HG02970 (cell line): ENCODE data around the gene NBPF4.
"Not testable (repeated sequence)": the region's sequence is repeated elsewhere in the genome, so short reads cannot be mapped to it uniquely, and the experiment has no call there.

Source experiments
- ATAC-seq: cut with Tn5 transposase; IDR thresholded peaks from one replicate; pipeline ENCODE4 v1.9.1; 2021; ENCODE audit warnings: mild to moderate bottlenecking, moderate library complexity, moderate number of reproducible peaks; ENCODE audit not compliant: unreplicated experiment, low FRiP score

NBPF4 gene

GRCh38 chr1:108243976-108244375 is at the start of gene NBPF4:
NBPF4 (minus strand) TSS chr1:108244076; CDS start chr1:108243761, 315 bp downstream.
- ATAC-seq, result not testable (repeated sequence)

DNA sequence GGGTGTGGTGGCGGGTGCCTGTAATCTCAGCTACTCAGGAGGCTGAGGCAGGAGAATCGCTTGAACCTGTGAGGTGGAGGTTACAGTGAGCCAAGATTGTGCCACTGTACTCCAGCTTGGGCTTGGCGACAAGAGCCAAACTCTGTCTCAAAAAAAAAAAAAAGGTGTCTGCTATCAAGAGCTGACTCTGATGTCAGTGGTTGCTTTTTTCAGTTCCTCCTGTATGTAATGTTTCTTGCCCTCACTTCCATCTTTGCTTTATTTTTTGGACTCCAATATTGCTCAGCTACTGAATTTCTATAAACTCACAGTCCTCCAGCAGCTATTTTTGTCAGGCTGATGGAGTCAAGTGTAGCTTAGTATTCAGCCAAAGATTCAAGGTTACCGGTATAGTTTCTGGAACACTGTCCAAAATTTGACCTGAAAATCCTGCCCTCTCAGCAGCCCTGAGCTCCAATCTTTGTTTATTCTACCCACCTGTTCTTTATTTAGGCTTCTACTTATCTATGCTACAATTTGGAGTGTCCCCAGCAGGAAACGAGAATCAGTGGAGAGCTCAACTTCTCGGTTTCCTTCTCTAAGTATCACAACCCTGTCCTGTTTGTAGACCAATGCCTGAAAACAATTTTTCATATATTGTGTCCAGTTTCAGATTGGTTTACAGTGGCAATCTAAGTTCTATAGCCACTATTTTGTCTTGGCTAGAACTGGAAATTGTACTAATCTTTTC is 38.8 kb upstream of the NBPF4 start:
- ATAC-seq, result not testable (repeated sequence)

DNA sequence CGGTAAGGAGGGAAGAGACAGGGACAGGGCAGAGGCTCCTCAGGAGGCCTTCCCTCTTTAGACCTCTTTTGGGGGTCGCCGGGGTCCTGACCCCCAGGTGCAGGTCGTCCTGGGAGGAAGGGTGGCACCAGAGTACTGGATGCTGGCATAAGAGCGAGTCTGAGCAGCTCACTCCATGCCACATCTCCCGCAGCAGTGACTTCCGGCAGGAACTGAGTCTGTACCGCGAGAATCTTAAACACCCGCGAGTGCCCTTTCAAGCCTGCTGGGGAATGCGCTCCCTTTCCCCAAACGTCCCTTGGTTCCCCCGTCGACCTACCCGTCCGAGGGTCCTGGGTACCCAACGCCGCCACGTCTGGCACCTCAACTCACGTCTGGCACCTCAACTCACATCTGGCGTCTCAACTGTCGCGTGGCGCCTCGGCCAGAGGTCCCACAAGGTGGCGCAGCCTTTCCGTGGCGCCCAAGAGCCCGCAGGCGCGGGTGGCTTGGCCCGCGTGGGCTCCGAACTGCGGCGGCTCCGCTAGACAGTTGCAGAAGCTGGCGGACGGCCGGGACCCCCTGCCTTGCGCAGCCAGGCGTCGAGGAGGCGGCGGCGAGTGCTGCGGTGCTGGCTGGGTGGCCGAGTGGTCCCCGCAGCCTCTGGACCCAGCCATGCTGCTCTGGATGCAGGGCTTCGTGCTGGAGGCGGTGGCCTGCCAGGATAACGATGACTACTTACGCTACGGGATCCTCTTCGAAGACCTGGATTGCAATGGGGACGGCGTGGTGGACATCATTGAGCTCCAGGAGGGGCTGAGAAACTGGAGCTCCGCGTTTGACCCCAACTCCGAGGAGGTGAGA is 28.8 kb upstream of the NBPF4 start:
- not testable (repeated sequence) for ATAC-seq

DNA sequence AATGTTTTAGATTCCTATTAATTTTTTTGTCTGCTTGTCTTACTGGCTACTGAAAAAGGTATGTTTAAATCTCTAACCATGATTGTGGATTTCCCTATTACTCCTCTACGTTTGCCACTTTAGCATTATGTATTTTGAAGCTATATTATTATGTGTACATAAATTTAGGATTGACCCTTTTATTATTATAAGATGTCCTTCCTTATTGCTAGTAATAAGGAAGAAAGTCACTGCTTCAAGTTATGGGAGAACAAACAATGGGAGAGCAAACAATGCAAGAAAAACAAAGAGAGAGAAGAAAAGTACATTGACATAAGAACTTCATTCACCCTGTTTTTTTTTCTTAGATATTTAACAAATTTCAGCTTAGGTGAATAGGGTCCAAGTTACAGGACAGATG is 23.2 kb upstream of the NBPF4 start:
- not testable (repeated sequence) for ATAC-seq

GRCh38 chr1:108261967-108262366 is 18.1 kb upstream of the NBPF4 start:
- not testable (repeated sequence) for ATAC-seq

GRCh38 chr1:108261519-108261918 is 17.6 kb upstream of the NBPF4 start:
- ATAC-seq, result not testable (repeated sequence)

DNA sequence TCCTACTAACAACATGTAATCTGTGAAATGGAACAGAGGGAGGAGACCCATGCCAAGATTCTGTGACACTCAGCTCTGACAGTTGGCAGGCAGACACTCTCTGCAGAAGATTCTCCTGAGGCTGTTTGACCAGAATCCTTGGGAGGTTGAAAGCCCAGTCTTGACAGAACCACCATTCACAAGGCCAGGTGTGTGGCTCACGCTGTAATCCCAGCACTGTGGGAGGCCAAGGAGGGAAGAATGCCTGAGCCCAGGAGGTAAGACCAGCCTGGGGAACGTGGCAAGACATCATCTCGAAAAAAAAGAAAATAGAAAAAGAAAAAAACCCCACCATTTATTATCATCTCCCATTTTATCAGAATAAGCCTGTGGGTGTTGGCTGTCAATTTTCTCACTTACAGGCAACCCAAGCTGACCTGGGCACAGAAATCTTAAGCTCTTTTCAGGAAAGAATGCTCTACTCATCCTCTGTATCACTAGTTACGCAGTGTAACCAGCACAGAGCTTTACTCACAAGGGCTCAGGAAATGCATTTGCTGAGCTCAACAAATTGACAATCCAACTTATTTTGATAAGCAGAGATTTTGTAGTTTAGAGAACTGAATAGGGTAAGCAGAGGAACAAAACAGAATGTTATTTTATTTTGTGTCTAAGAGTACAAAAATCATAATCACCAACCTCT is 16.8 kb upstream of the NBPF4 start:
- not testable (repeated sequence) for ATAC-seq

- ATAC-seq, result not testable (repeated sequence)
Measured at GRCh38 chr1:108255426-108255825, 11.6 kb upstream of the NBPF4 start.

DNA sequence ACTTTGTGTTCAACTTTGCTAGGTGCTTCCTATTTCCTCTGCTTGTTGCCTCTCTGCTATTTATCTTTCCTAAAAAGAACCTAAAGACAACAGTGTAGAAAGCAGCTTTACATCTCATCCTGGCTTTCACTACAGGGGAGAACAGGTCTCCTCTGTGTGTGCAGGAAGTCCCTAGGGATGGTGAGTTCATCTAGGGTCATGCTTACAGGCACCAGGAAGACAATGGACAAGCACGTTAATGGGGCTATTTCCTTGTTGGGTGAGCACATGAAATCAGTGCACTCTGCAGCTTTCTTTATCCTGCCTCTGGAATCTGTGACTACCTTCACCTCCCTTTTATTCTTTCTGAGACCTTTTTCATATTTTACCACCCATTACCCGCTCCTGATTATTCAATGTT is 4.5 kb downstream of the NBPF4 start:
- not testable (repeated sequence) for ATAC-seq

DNA sequence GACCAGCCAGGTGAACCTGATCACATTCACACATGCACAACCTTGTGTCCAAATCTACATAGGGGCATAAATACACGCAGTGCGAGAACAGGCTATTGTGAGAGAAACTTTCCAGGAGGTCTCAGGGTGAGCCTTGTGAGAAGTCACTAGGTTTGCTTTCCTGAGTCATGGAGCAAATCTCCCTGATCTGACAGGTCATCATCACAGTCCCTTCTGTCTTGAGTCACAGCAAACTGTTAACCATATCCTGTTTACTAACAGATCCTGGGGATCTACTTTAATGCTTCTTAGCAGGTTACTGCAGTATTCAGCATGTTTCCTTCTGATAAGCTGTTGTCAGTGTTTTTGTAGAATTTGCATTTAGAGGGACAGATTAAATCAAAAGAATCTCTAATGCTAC is 8.6 kb downstream of the NBPF4 start:
- ATAC-seq, result not testable (repeated sequence)

GRCh38 chr1:108232183-108232582 is 11.7 kb downstream of the NBPF4 start:
- not testable (repeated sequence) for ATAC-seq

DNA sequence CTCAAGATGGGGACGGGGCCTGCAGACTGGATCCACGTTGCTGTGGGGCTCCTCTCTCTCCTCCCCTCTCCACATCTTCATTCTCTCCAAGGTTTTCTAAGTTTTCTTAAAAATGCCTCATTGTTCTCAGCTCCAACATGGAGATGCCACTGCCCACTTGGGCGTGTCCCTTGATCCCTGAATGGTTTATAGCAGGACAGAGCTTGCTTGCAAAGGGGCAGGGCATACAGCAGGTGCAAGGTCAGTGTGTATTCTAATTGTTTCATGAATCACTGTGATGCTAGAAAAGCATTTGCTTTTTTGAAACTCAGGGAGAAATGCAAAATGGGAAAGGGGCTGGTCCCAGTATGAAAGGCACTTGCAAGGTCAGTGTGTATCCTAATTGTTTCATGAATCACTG is 13.9 kb downstream of the NBPF4 start:
- not testable (repeated sequence) for ATAC-seq

DNA sequence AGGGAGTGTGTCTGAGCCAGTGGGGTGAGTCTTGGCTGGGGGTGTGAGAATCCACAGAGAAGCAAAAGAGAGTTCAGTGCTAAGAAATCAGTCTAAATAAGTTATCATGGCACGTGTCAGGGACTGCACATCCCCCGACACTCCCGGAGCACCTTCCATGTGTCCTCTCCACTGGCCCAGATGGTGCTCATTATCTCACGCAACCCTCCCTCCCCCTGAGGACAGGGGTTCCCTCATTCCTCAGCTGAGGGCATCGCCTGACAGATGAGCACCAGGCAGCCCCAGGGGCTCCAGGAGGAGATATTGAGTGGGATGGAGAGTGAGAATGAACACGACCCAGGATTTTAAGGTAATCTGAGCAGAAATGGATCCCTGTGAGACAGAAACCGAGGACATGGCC is 16.1 kb downstream of the NBPF4 start:
- not testable (repeated sequence) for ATAC-seq

DNA sequence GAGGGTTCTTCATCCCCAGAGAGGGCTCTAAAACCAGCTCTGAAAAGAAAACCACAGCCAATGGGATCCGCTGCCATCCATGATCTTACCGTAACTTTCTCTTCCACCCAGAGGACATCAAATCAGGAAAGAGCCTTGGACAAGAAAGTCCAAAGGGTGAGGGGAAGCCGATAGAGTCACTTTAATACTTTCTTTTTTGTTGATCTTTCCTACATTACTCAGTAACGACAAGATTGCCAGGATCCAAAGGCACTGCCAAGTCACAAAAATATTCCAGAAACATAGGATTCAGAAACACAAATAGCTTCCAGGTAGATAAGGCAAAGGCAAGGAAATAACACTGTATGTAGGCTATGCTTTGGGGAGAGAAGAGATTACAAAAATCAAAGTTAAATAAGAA is 17.0 kb downstream of the NBPF4 start:
- not testable (repeated sequence) for ATAC-seq

DNA sequence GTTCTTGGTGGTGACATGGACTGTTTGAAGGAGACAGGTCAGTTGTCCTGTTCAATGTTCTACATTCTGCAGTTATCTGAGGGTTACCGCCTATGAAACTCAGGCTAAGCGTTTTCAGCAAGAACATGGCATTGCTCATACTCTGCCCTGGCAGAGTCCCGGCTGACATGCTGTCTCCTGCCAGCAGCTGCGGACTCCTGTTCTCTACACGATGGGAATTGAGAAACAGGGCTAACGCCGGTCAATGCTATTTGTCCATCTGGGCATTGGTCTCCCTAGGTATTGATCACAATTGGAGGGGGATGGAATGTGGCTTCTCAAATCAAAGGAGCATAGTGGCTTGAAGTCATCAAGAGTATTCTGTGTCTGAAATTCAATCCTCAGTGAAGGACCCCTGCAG is 20.6 kb downstream of the NBPF4 start:
- ATAC-seq, result not testable (repeated sequence)

DNA sequence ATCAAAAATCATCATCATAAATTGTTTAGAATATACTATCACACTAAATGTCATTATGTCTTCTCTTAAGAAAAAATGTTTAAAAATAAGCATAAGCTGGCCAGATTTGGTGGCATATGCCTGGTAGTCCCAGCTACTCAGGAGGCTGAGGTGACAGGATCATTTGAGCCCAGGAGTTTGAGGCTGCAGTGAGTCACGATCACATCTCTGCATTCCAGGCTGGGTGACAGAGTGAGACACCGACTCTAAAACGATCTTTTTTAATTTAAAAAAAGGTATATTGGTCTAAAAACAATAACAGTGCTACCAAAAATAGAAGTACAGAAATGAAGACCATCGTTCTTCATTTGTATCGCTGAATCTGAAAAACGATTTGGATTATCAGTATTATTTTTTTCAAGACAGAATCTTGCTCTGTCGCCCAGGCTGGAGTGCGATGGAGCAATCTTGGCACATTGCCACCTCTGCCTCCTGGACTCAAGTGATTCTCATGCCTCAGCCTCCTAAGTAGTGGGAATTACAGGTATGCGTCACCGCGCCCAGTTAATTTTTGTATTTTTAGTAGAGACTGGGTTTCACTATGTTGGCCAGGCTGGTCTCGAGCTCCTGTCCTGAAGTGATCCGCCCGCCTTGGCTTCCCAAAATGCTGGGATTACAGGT is 26.2 kb downstream of the NBPF4 start:
- ATAC-seq, result not testable (repeated sequence)

DNA sequence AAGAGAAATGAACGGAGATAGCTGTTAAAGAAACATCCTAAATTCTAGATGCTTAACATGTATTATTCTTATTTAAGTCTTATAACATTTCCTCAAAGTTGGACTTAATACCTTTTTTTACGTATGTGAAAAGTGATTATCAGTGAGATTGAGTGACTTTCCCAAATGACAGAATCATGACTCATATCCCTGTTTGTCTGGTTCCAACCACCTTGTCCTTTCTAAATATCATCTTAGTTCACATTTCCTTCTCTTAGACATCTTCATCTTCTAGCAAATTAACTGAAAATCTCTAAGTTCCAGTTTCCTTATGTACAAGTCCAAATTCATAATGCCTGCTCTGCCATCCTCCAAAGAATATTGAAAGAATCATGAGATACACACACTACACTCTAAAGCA is 26.9 kb downstream of the NBPF4 start:
- not testable (repeated sequence) for ATAC-seq

DNA sequence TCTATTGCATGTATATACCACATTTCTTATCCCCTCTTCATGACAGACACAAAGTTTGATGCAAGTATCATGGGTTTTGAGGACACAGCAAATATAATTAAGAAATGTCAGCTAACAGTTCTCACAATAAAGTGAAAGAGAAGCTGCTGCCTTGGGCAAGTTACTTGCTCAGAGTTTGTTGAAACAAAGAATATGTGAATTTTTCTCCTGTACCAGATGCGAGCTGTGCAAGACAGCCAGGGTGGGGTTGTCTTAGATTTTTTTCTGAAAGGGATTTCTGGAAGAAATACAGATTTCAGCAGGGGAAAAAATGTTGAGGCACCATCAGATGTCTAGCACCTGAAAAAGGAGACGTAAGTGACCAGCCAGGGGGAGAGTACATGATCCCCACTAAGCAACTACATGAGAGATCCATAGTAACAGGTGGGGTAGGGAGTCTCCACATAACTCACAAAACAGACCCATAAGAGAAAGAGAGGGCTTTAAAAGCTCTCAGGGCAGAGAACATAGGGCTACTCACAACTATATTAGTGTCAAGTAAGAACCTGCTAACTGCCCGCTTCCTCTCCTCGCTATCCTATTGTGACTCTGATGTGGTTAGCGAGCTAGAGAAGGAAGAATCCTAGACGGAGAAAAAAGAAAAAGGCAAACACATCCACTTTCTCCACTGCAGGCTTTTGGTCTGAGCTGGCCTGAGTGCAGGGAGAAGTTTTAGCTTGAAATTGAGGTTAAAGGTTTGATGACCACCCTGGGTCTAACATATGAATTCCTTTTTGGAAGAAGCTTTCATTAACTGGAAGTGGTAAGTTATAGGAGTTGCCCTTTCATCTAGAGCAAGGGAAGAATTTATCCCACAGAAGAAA is 27.6 kb downstream of the NBPF4 start:
- ATAC-seq, result not testable (repeated sequence)
